GM19239 (cell line): ENCODE results near the gene CITED2.
A peak's percentile ranks its signal among the peaks of the same experiment; 100 is the strongest.
"Not testable (repeated sequence)": the region's sequence is repeated elsewhere in the genome, so short reads cannot be mapped to it uniquely, and the experiment has no call there.

ENCODE experiments used
- DNase-seq: peaks from one replicate; pipeline ENCODE4 v3.0.0; 2011; ENCODE audit warnings: low spot score; ENCODE audit not compliant: insufficient read length
- FAIRE-seq: peaks from 2 replicates; lab custom pipeline; 2011; peaks lifted over from hg19 to GRCh38; lab: Jason Lieb, UNC

The CITED2 gene

GRCh38 chr6:139374357-139375225, at the start of gene CITED2:
CITED2 (minus strand) TSS chr6:139374648; CDS start chr6:139373944, 704 bp downstream.
- FAIRE-seq = peak; percentile 90

GRCh38 chr6:139423037-139423703, 48.7 kb upstream of the CITED2 start:
- DNase-seq = no peak

More at GRCh38 chr6:139374357-139375225, at the start of gene CITED2:
- peak; percentile 50 for DNase-seq

DNA sequence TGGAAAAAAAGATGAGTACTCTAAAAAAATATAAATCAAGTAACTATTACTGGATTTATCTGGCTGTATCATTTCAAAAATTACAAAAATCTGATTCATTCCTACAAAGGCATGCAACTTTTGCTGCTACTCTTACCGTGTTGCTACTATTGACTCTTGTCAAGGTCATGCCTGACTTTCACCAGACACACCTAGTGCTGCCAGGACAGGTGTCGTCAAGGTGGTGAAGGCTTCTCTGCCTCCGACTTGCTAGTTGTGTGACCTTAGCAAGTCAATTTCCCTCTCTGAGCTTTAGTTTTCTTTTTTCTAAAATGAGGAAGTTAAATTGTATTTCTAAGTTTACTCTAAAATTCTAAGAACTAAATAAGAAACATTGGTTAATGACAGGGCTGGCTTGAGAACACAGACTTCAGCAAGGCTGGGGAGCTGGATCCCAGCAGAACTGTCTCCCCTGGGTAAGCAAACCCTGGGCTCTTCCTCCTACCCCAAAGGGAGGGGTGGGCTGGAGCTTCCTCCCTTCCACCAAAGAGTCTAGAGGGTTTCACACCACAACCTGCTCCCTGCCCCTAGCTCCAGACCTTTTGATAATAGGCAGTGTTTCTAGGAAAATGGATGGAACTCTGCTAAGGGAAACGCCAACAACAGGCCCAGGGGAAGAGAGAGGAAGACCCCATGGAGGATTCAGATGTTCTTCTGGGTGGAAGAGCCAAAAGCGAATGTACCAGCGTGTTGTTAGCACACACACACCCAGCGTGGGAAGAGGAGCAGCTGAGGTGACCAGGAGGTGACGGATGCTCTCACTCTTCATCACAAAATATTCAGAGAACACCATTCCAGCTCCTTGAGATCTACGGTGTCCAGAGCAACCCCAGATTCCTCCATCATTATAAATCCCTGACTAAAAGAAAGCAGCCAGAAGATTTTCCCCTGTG, 47.9 kb upstream of the CITED2 start:
- DNase-seq (no peak), FAIRE-seq (no peak)

More at GRCh38 chr6:139423037-139423703, 48.7 kb upstream of the CITED2 start:
- FAIRE-seq = no peak

DNA sequence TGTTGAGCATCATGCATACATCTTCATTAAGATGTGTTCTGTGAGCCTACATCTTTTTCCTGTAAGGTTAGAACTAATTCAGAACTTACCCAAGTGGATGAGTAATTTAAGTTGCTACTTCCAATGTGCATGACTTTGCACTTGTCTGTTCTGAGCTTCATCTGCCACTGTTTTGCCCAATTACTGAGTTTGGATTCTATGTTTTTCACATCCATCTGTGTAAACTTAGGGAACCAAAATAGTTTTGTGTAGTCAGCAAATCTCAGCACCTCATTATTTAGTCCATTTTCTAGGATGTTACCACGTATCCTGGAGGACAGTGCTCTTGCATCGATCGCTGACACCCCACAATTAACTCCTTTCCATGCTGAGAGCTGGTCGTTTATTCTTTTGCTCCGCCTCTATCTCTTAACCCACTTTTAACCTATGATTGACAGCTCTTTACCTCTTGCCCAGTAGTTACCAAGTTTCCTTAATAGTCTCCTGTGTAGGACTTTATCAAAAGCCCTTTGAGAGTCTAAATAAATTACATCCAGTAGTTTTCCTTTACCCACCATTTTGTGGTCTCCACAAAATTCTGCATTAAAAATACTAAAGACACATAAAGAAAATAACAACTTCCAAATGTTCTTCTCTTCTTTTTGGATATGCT, 44.2 kb upstream of the CITED2 start:
- DNase-seq (no peak), FAIRE-seq (no peak)

DNA sequence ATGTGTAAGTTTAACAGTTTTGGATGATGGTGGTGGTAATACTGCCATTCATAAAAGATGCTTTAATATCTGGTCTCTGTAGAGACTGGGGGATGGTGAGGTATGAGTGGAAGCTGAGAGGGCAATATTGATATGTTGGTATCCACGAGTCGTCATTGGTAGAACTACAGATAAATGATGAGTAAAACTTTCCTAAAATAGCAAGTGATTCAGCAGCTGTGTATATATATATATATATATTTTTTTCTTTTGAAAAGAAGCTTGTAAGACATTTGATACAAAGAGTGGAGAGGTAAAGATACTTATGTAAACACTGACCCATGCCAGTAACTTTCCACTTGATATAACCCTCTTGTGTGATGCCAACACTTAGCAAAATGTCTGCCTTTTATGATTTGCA, 41.7 kb upstream of the CITED2 start:
- no peak for FAIRE-seq

DNA sequence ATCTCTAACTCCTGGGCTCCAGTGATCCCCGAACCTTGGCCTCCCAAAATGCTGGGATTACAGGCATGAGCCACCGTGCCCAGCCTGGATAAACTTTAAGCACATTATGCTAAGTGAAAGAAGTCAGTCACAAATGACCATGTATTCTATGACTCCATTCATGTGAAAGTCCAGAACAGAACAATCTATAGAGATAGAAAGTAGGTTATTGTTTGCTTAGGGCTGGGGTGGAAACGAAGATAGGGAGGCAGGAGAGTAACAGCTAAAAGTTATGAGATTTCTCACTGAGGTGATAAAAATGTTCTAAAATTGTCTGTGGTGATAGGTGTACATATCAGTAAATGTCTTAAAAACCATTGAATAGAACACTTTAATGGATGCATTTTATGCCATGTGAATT, 40.9 kb upstream of the CITED2 start:
- DNase-seq (no peak), FAIRE-seq (no peak)

More for the DNA sequence above, 41.7 kb upstream of the CITED2 start:
- no peak for DNase-seq

DNA sequence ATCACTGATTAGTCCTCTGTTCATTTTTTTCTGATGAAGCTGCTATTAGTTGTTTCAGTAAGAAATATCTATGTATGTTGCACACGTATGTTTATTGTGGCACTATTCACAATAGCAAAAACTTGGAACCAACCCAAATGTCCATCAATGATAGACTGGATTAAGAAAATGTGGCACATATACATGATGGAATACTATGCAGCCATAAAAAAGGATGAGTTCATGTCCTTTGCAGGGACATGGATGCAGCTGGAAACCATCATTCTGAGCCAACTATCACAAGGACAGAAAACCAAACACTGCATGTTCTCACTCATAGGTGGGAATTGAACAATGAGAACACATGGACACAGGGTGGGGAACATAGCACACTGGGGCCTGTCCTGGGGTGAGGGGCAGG, 37.7 kb upstream of the CITED2 start:
- FAIRE-seq, DNase-seq: not testable (repeated sequence)

- FAIRE-seq = no peak
- DNase-seq = no peak
These were observed 34.6 kb upstream of the CITED2 start for GRCh38 chr6:139409026-139409425.

DNA sequence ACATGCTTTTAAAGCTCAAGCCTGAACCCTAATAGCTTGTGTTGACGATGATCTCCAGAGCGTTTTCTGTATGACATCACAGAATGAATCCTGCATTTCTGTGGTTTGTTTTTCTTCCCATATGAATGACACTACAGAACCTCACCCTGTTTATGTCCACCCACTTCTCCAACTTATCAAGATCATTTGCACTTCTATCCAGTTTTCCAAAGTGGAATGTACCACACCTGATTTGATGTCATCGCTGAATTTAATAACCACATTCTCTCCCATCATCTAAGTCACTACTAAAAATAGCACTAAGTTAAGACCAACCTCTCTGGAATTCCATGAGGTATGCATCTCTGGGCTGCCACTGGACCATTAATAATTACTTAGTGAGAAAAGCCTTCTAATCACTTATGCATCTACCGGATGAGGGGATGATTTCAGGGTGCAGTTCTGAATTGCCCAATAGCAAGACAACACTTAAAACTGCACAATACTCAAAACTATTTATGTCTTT, 33.3 kb upstream of the CITED2 start:
- DNase-seq = no peak
- FAIRE-seq = no peak

DNA sequence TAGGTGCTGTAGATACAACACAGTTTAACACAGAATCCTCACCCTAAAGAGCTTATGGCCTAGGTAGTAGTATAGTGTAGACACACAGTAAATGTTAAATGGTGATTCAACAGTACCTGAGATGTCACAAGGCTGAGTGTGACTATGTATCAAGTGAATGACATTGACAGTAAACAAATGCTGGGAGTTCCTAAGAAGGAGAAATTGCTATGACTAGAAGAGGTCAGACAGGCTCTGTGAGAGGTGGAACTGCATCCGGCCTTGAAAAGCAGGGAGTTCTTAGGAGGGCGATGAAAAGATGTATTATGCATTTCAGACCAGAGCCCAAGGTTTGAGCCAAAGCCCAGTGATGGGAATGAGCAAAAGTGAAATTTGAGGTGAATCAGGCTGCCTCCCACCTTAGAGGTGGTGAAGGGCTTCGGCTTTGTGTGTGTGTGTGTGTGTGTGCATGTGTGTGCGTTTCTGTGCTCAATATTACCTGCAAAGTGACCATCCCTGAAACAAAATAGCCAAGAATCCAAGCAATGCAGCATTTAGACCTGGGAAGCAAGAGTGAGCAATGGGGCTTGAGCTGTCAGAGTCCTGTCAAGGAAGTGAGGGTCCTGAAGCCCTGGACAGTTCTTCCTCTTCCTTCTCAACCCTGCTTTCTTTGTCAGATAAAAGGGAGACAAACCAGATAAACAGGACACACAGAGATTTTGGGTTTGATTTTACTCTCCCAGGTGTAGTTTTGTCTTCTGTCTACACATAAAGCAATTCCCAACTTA, 32.3 kb upstream of the CITED2 start:
- DNase-seq (no peak), FAIRE-seq (no peak)

- DNase-seq (no peak), FAIRE-seq (no peak)
These were observed 28.5 kb upstream of the CITED2 start for GRCh38 chr6:139402876-139403386.

- no peak for FAIRE-seq
- DNase-seq = no peak
These were observed 24.2 kb upstream of the CITED2 start for GRCh38 chr6:139398658-139399057.

DNA sequence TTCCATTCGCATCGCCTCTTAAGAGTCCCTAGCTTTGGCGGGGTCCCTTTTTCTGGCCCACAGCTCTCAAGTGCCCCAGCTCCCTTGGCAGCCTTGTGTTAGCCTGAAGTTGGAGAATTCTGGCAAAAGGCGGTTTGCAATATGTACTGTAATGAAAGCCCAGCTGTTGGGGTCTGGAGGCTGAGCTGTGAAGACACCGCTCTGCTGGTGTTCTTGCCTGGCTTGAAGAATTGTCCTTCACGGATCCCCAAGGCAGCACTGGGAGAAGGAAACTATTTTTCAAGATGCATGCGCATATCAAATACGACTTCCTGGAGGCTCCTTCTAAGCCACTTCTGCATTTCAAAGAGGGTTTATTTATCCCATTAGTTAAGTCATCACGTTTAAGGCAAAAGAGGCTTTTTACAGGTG, 21.4 kb upstream of the CITED2 start:
- FAIRE-seq (no peak), DNase-seq (no peak)

DNA sequence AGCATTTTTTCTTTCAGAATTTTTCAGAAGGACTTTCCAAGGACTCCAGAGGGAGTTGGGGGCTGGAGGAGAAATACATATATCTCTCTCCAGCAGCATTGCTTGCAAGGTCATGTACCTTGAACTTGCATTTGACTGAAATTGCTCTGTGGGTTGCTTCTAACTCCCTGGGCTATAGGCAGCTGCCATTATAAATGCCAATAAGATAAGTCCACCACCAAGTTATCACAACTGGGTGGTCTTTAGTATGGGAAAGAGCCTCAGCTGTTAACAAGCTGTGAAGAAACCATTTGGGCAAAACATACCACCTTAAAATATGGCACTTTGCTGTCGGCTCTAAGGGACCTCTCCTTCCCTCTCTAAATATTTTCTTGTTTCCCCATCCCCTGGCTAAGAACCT, 20.9 kb upstream of the CITED2 start:
- FAIRE-seq (no peak), DNase-seq (no peak)

DNA sequence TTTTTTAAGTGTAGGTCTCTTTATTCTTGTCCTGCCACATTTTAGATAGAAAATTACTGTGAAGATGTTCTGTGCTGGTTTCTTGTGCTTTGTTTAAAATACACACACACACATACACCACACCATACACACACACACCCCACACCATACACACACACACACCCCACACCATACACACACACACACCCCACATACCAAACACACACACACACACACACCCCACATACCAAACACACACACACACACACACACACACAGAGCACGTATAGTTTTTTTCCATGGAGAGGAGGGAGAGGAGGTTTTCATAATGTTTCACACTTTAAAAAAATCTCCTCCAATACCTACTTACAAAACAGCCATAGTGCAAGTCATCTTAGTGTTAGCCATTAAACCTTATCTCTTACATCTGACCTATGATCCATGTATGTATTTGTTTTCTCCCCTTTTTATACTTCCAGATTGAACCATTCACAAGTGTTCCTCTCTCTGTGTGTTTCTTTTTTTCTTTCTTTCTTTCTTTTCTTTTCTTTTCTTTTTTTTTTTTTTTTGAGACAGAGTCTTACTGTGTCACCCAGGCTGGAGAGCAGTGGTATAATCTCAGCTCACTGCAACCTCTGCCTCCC, 19.7 kb upstream of the CITED2 start:
- no peak for FAIRE-seq

DNA sequence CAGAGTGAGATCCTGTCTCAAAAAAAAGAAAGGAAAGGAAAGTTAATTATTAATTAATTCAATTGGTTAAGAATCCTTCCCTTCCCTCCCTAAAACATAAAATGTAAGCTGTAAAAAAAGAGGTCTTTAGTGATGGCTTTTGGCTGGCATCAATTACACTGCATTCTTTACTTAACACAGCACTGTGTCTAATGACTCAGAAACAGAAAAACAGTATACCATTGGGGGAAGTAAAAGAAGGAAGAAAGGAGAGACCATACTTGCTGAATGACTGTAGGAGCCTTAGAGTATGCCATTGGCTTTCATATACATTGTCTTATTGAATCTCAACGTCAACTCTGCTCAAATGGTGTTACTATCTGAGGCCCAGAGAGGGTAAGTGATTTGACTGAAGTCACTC, 18.3 kb upstream of the CITED2 start:
- DNase-seq = no peak
- FAIRE-seq = no peak

More for the DNA sequence above, 19.7 kb upstream of the CITED2 start:
- no peak for DNase-seq

- no peak for FAIRE-seq
- DNase-seq = no peak
These were observed 17.3 kb upstream of the CITED2 start for GRCh38 chr6:139391709-139392108.

GRCh38 chr6:139390447-139390846, 16.0 kb upstream of the CITED2 start:
- DNase-seq (no peak), FAIRE-seq (no peak)
